Breast epithelium (tissue), 4 donors: Measurements from ENCODE around the gene MME. TPM values are rescaled to one million over a fixed set of nuclear protein-coding genes. Genes with fewer than 3 reads are reported as not detected.

ENCODE experiments used
- DNase-seq, 2 donors: peaks; one replicate each; pipeline ENCODE4 v3.0.0-alpha.2; 2019; ENCODE audit warnings: low spot score in 2 of 2
- H3K27ac ChIP-seq, 2 donors: fragments of 200-600 bp; sonication (generic) in 1 of 2; one replicate each; pipeline ENCODE4 v1.5.1; 2016 to 2019; ENCODE audit warnings: mild to moderate bottlenecking in 1 of 2
- H3K27me3 ChIP-seq, 2 donors: fragments of 200-600 bp; sonication (generic) in 1 of 2; one replicate each; pipeline versions ENCODE4 v1.5.1 to v1.6.0; 2017 to 2019; ENCODE audit warnings: control low read depth in 1 of 2, mild to moderate bottlenecking in 1 of 2
- H3K36me3 ChIP-seq: fragments of 200-600 bp; one replicate; pipeline ENCODE4 v1.5.1; 2019
- H3K4me1 ChIP-seq, 2 donors: fragments of 200-600 bp; sonication (generic); one replicate each; pipeline ENCODE4 v1.5.1; 2016 to 2019; ENCODE audit warnings: control low read depth in 1 of 2
- H3K4me3 ChIP-seq, 3 donors: fragments of 200-600 bp; sonication (generic); 1 replicate in 2 of 3; 2 replicates in 1 of 3; pipeline ENCODE4 v1.5.1; 2016 to 2019; ENCODE audit warnings: mild to moderate bottlenecking in 3 of 3, moderate library complexity in 2 of 3
- H3K9me3 ChIP-seq, 2 donors: fragments of 200-600 bp; sonication (generic) in 1 of 2; one replicate each; pipeline ENCODE4 v1.5.1; 2016 to 2019; ENCODE audit warnings: control low read depth in 1 of 2
- CTCF ChIP-seq, 3 donors: fragments of 450-650 bp; IDR thresholded peaks; one replicate each; pipeline ENCODE4 v1.5.1; 2016 to 2017; ENCODE audit warnings: antibody characterized with exemption in 3 of 3, mild to moderate bottlenecking in 3 of 3, moderate library complexity in 3 of 3
- POLR2A ChIP-seq: fragments of 450-650 bp; IDR thresholded peaks from one replicate; pipeline ENCODE4 v1.6.1; 2016; ENCODE audit warnings: antibody characterized with exemption, mild to moderate bottlenecking, moderate library complexity
- POLR2AphosphoS5 ChIP-seq, 3 donors: sonication (generic); formaldehyde crosslinking; IDR thresholded peaks; one replicate each; pipeline ENCODE4 v1.6.1; 2017; ENCODE audit warnings: antibody characterized with exemption in 3 of 3
- intact Hi-C: fragments of 100-400 bp; cut with DNase I; formaldehyde crosslinking; loops from one replicate; pipeline ENCODE4 v1.15.1; 2023; ENCODE audit warnings: low total_unique reads
- total RNA-seq, 3 donors: library from RNA; depleted of rRNA; stranded (reverse); fragments of >200 nt; gene quantifications; one replicate each; pipeline ENCODE4 v1.1.0, GENCODE V29; 2016

Gene MME
- total RNA-seq, 3 donors from 2014 or later: 114 to 155 (median 119) TPM

GRCh38 chr3:155037508-155038202, 42.5 kb upstream of the MME start:
- TF ChIP-seq POLR2AphosphoS5 (IDR thresholded peaks at IDR 0.05): no peak
- no peak for TF ChIP-seq POLR2A
- no peak for TF ChIP-seq CTCF (IDR thresholded peaks at IDR 0.05)
- intact Hi-C loops: no loop called here
- H3K27ac ChIP-seq: no peak overlapping the region

GRCh38 chr3:155038203-155038554, 41.9 kb upstream of the MME start:
- DNase-seq: no peak
- Histone ChIP-seq H3K4me1 (no peaks in the 10 kb centered on the region), H3K36me3 (no peaks in the 10 kb centered on the region), H3K27ac (no peak overlapping the region), H3K27me3 (no peaks in the 10 kb centered on the region), H3K9me3 (no peaks in the 10 kb centered on the region), H3K4me3 (no peak overlapping the region)
- TF ChIP-seq CTCF (IDR thresholded peaks at IDR 0.05) (no peak), POLR2AphosphoS5 (IDR thresholded peaks at IDR 0.05) (no peak), POLR2A (no peak)
- intact Hi-C loops: no loop called here

More at GRCh38 chr3:155037508-155038202, 42.5 kb upstream of the MME start:
- DNase-seq: no peak
- H3K4me1 ChIP-seq: no peaks in the 10 kb centered on the region
- H3K9me3 ChIP-seq: no peaks in the 10 kb centered on the region
- H3K36me3 ChIP-seq: no peaks in the 10 kb centered on the region
- no peaks in the 10 kb centered on the region for H3K27me3 ChIP-seq
- H3K4me3 ChIP-seq: no peak overlapping the region

DNA sequence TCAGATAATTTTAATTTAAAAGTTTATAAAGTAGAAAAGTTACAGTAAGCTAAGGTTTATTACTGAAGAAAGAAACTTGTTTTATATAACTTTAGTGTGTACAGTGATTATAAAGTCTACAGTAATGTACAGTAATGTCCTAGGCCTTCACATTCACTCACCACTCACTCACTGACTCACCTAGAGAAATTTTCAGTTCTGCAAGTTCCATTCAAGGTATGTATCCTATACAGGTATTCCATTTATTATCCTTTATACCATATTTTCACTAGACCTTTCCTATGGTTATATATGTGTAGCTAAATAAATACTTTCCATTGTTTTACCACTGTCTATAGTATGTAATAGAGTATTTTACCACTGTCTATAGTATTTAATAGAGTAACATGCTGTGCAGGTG, 33.2 kb upstream of the MME start:
- DNase-seq: no peak
- Histone ChIP-seq H3K36me3 (no peaks in the 10 kb centered on the region), H3K4me3 (no peak overlapping the region), H3K27me3 (no peaks in the 10 kb centered on the region), H3K27ac (no peak overlapping the region), H3K9me3 (peaks cover 0 to 6% of the 10 kb centered on the region in 2 donors), H3K4me1 (no peaks in the 10 kb centered on the region)
- TF ChIP-seq CTCF (IDR thresholded peaks at IDR 0.05) (no peak), POLR2AphosphoS5 (IDR thresholded peaks at IDR 0.05) (no peak), POLR2A (no peak)
- intact Hi-C loops: no loop called here

- TF ChIP-seq POLR2A (no peak), CTCF (IDR thresholded peaks at IDR 0.05) (no peak), POLR2AphosphoS5 (IDR thresholded peaks at IDR 0.05) (no peak)
- H3K4me3 ChIP-seq: no peak overlapping the region
- H3K4me1 ChIP-seq: no peaks in the 10 kb centered on the region
- H3K27ac ChIP-seq: no peak overlapping the region
- no peaks in the 10 kb centered on the region for H3K27me3 ChIP-seq
- peaks cover 6 to 14% of the 10 kb centered on the region in 2 donors for H3K9me3 ChIP-seq
- no peaks in the 10 kb centered on the region for H3K36me3 ChIP-seq
- no peak for DNase-seq
- intact Hi-C loops: no loop called here
Observed at GRCh38 chr3:155047672-155048071, 32.4 kb upstream of the MME start.

- no peak overlapping the region for H3K4me3 ChIP-seq
- intact Hi-C loops: no loop called here
- H3K4me1 ChIP-seq: no peaks in the 10 kb centered on the region
- no peak overlapping the region for H3K27ac ChIP-seq
- DNase-seq: no peak
- peaks cover 7 to 19% of the 10 kb centered on the region in 2 donors for H3K9me3 ChIP-seq
- TF ChIP-seq POLR2A: no peak
- no peak for TF ChIP-seq CTCF (IDR thresholded peaks at IDR 0.05)
- TF ChIP-seq POLR2AphosphoS5 (IDR thresholded peaks at IDR 0.05): no peak
- no peaks in the 10 kb centered on the region for H3K36me3 ChIP-seq
- no peaks in the 10 kb centered on the region for H3K27me3 ChIP-seq
Observed at GRCh38 chr3:155049959-155050358, 30.2 kb upstream of the MME start.
